Stomach (tissue), 9 donors: ENCODE measurements around the gene TRDN. TPM values are rescaled to one million over a fixed set of nuclear protein-coding genes. Genes with fewer than 3 reads are reported as not detected.
A peak's percentile ranks its signal among the peaks of the same experiment; 100 is the strongest.
"Not testable (repeated sequence)": the region's sequence is repeated elsewhere in the genome, so short reads cannot be mapped to it uniquely, and the experiment has no call there.

ENCODE experiments used
- DNase-seq, 2 donors: peaks; one replicate each; pipeline versions ENCODE4 v3.0.0 to v3.0.0-alpha.2; 2013 to 2019
- H3K27ac ChIP-seq, 5 donors: fragments of 200-600 bp in 4 of 5; sonication (generic) in 4 of 5; one replicate each; pipeline ENCODE4 v1.5.1; 2013 to 2019; ENCODE audit warnings: mild to moderate bottlenecking in 1 of 5, moderate library complexity in 1 of 5
- H3K27me3 ChIP-seq, 3 donors: fragments of 200-600 bp; sonication (generic); one replicate each; pipeline ENCODE4 v1.5.1; 2017 to 2019; ENCODE audit warnings: mixed run types in 1 of 3
- H3K36me3 ChIP-seq, 4 donors: fragments of 200-600 bp; sonication (generic); 1 replicate in 3 of 4; 2 replicates in 1 of 4; pipeline ENCODE4 v1.5.1; 2016 to 2019
- H3K4me1 ChIP-seq, 4 donors: fragments of 200-600 bp; sonication (generic); one replicate each; pipeline ENCODE4 v1.5.1; 2016 to 2019
- H3K4me3 ChIP-seq, 4 donors: fragments of 200-600 bp; sonication (generic) in 3 of 4; one replicate each; pipeline ENCODE4 v1.5.1; 2016 to 2019; ENCODE audit warnings: mild to moderate bottlenecking in 1 of 4
- H3K9me3 ChIP-seq, 4 donors: fragments of 200-600 bp; sonication (generic); one replicate each; pipeline ENCODE4 v1.5.1; 2016 to 2019
- EP300 ChIP-seq: sonication (generic); formaldehyde crosslinking; IDR thresholded peaks from one replicate; pipeline ENCODE4 v1.6.1; 2017; ENCODE audit warnings: antibody characterized with exemption
- POLR2A ChIP-seq, 4 donors: fragments of 450-650 bp; IDR thresholded peaks; one replicate each; pipeline ENCODE4 v1.6.1; 2016; ENCODE audit warnings: antibody characterized with exemption in 4 of 4, control low read depth in 2 of 4, mild to moderate bottlenecking in 1 of 4, moderate library complexity in 1 of 4
- POLR2AphosphoS5 ChIP-seq, 3 donors: sonication (generic); formaldehyde crosslinking; IDR thresholded peaks; one replicate each; pipeline ENCODE4 v1.6.1; 2016; ENCODE audit warnings: antibody characterized with exemption in 3 of 3
- whole genome bisulfite sequencing, 5 donors: extraction: QIAGEN DNeasy Blood & Tissue Kit in 3 of 5; methylation state at CpG; one replicate each; pipeline versions ENCODE4 v1.1.5 to v1.1.7; 2013 to 2018; 5-methylcytosine and 5-hydroxymethylcytosine counted together
- intact Hi-C: fragments of 100-400 bp; cut with DNase I; formaldehyde crosslinking; loops from one replicate; pipeline ENCODE4 v1.15.1; 2023; ENCODE audit warnings: low total_unique reads
- polyA plus RNA-seq, 3 donors: library from polyadenylated mRNA; stranded (reverse); fragments of 200-250 nt; gene quantifications; one replicate each; pipeline ENCODE4 v1.2.3, GENCODE V29; 2013
- total RNA-seq, 5 donors: library from RNA; depleted of rRNA; stranded (reverse); fragments of >200 nt; gene quantifications; one replicate each; pipeline versions ENCODE4 v1.1.0 to v1.2.3, GENCODE V29; 2014 to 2016
- TF ChIP-seq, protein P1 (sequence below), 7 experiments: fragments of 450-650 bp in 4 of 7; fragments of 200-600 bp in 3 of 7; sonication (generic) in 3 of 7; IDR thresholded peaks; one replicate each; pipeline ENCODE4 v1.5.1; 2016 to 2019; ENCODE audit warnings: antibody characterized with exemption in 7 of 7, control low read depth in 2 of 7, mild to moderate bottlenecking in 1 of 7
- donor health status: healthy with polysubstance abuse.
- donor health status: Bipolar disorder and iron deficiency.
- donor health status: healthy.

Gene TRDN
- total and polyA plus RNA-seq, 8 donors, result 0.18 to 2.4 TPM; not detected in 6

DNA sequence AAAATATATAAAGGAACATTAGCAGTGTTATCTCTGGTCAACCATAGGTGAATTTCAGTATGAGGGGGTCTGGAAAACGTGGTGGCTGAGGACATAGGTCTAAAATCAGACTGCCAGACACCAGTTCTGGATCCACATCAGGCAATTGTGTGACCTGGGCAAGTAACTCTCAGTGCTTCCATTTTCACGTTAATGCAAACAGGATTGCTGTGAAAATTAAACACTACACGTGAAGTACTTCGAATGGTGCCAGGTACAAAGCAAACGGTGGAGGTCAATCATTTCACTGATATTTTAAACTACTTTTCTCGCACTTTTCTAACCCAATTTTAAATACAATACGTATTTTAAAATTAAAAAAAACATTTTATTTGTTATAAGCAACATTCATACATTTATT lies 315.7 kb downstream of the TRDN start:
- intact Hi-C loops, result loop anchor here (5.0 kb wide), 1 partner anchor 444 kb away; no protein-coding TSS in a partner anchor
- TF ChIP-seq POLR2A (IDR thresholded peaks at IDR 0.05), result no peak
- TF ChIP-seq, protein P1, sequence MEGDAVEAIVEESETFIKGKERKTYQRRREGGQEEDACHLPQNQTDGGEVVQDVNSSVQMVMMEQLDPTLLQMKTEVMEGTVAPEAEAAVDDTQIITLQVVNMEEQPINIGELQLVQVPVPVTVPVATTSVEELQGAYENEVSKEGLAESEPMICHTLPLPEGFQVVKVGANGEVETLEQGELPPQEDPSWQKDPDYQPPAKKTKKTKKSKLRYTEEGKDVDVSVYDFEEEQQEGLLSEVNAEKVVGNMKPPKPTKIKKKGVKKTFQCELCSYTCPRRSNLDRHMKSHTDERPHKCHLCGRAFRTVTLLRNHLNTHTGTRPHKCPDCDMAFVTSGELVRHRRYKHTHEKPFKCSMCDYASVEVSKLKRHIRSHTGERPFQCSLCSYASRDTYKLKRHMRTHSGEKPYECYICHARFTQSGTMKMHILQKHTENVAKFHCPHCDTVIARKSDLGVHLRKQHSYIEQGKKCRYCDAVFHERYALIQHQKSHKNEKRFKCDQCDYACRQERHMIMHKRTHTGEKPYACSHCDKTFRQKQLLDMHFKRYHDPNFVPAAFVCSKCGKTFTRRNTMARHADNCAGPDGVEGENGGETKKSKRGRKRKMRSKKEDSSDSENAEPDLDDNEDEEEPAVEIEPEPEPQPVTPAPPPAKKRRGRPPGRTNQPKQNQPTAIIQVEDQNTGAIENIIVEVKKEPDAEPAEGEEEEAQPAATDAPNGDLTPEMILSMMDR (IDR thresholded peaks at IDR 0.05), result no peak
- TF ChIP-seq EP300, result no peak
- no peak for TF ChIP-seq POLR2AphosphoS5 (IDR thresholded peaks at IDR 0.05)
- H3K36me3 ChIP-seq, result no peaks in the 10 kb centered on the region
- no peaks in the 10 kb centered on the region for H3K27me3 ChIP-seq
- DNase-seq, result no peak
- no peaks in the 10 kb centered on the region for H3K9me3 ChIP-seq
- WGBS, 5 donors, result 29 to 47% (median 39%) methylated on average over 7 of the region's 7 CpGs
- no peaks in the 10 kb centered on the region for H3K4me1 ChIP-seq
- no peak overlapping the region for H3K27ac ChIP-seq
- H3K4me3 ChIP-seq, result no peak overlapping the region

DNA sequence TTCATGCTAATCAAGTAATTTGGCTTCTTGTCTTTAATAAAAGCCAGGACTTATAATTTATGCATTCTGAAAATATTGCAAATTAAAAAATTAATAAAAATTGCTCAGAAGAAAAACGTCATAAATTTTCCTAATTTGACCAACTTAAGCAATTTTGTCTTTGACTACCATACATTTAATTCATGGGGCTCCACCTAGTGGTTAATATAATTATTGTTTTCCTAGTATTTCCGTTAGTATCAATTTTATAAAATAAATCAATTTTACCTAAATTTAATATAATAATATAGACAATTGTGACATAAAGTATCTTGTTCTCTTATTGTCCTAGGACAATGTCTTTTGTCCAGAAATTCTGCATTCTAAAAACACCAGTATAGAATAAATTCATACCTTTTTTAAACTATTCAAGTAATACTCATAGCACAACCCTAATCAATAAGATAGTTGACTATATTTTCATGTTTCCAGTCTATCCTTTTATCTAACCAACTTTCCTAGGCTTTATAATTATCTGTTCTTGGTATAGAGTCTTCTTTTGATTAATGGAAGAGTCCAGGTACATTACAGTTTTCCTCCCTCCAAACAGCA lies 319.9 kb downstream of the TRDN start:
- no peak for TF ChIP-seq EP300
- TF ChIP-seq, protein P1 (IDR thresholded peaks at IDR 0.05), result peak in 4 of 7 experiments; percentile 11 to 77 (median 40)
- Histone ChIP-seq H3K9me3 (no peaks in the 10 kb centered on the region), H3K27me3 (no peaks in the 10 kb centered on the region), H3K27ac (no peak overlapping the region), H3K36me3 (no peaks in the 10 kb centered on the region), H3K4me3 (no peak overlapping the region), H3K4me1 (no peaks in the 10 kb centered on the region)
- DNase-seq, result peak in 1 of 2 donors; percentile 16
- 1 to 6% (median 2%) methylated on average over 2 of the region's 2 CpGs for WGBS, 5 donors
- intact Hi-C loops, result no loop called here

DNA sequence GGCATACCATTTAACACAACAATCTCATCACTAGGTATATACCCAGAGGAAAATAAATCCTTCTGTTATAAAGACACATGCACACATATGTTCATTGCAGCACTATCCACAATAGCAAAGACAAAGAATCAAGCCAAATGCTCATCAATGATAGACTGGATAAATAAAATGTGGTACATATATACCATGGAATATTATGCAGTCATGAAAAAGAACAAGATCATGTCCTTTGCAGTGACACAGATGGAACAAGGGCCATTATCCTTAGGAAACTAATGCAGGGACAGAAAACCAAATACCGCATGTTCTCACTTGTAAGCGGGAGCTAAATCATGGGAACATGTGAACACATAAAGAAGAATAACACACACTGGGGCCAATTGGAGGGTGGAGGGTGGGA lies 322.3 kb downstream of the TRDN start:
- intact Hi-C loops, DNase-seq, H3K4me1 ChIP-seq, H3K36me3 ChIP-seq, H3K9me3 ChIP-seq, H3K27me3 ChIP-seq, H3K4me3 ChIP-seq, H3K27ac ChIP-seq: not testable (repeated sequence)
- WGBS, 5 donors, result 96 to 100% (median 97%) methylated on average over 2 of the region's 2 CpGs

DNA sequence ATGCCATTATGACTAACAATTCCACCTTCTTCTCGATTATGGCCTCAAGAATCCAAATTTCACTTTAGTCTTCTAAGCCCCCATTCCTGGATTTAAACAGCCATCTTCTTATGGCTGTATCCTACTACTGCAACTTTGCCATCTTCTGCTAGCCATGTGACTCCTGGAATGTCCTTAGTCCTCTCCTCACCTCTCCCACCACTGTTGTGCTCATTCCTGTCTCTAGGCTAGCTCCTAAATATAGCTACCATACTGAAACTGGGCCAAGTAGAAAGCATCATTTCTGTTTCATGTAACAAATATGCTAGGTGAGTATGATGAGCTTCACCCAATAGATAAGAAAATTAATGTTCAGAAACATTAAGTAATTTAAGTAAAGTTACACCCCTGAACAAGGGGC lies 327.6 kb downstream of the TRDN start:
- Histone ChIP-seq H3K27me3 (no peaks in the 10 kb centered on the region), H3K36me3 (no peaks in the 10 kb centered on the region), H3K4me3 (no peak overlapping the region), H3K4me1 (no peaks in the 10 kb centered on the region), H3K9me3 (no peaks in the 10 kb centered on the region), H3K27ac (no peak overlapping the region)
- no peak for TF ChIP-seq POLR2AphosphoS5 (IDR thresholded peaks at IDR 0.05)
- intact Hi-C loops, result no loop called here
- DNase-seq, result no peak
- 73 to 89% (median 85%) methylated on average over 1 of the region's 1 CpG for WGBS, 5 donors

DNA sequence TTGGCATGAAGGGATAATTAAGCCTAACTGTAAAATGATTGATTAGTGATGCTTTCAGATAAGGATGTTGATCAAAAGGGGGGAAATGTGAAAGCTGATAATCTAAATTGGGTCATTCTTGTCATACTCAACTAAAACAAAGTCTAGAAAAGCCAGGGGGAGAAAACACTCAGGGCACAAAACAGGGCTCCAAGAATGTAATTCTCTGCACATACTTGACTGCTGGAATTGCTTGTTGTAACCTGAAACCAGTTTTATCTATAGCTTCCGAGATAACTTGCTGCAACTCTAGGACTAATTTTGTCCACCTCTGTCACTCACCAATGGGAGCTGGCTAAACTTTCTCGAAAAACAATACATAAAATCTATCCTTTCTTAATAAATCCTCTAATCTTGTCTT lies 330.4 kb downstream of the TRDN start:
- H3K36me3 ChIP-seq, result no peaks in the 10 kb centered on the region
- WGBS, 5 donors, result 10 to 19% (median 16%) methylated on average over 2 of the region's 2 CpGs
- H3K27me3 ChIP-seq, result no peaks in the 10 kb centered on the region
- intact Hi-C loops, result no loop called here
- peak in 1 of 2 donors; percentile 10 for DNase-seq
- H3K4me1 ChIP-seq, result no peaks in the 10 kb centered on the region
- TF ChIP-seq, protein P1 (IDR thresholded peaks at IDR 0.05), result no peak
- TF ChIP-seq EP300 (no peak), POLR2A (IDR thresholded peaks at IDR 0.05) (no peak), POLR2AphosphoS5 (IDR thresholded peaks at IDR 0.05) (no peak)
- no peaks in the 10 kb centered on the region for H3K9me3 ChIP-seq
- H3K4me3 ChIP-seq, result no peak overlapping the region
- H3K27ac ChIP-seq, result no peak overlapping the region
